H1 (cell line): ENCODE data around the gene BRI3BP. TPM values are rescaled to one million over a fixed set of nuclear protein-coding genes. Genes with fewer than 3 reads are reported as not detected.

Experiments used
- CHD1 ChIP-seq: IDR thresholded peaks from 2 replicates; pipeline ENCODE4 v1.6.1; 2012; ENCODE audit warnings: low read depth, low read length, improper control_type of control experiment
- EGR1 ChIP-seq: IDR thresholded peaks from 2 replicates; pipeline ENCODE4 v1.6.1; 2011; ENCODE audit warnings: low read depth, low read length, borderline replicate concordance
- FOSL1 ChIP-seq: IDR thresholded peaks from 2 replicates; pipeline ENCODE4 v1.6.1; 2011; ENCODE audit warnings: mild to moderate bottlenecking, low read depth, low read length, moderate library complexity; ENCODE audit not compliant: insufficient read depth
- NRF1 ChIP-seq: IDR thresholded peaks from 2 replicates; pipeline ENCODE4 v1.6.1; 2011; ENCODE audit warnings: mild to moderate bottlenecking, low read depth, low read length, improper control_type of control experiment
- SRF ChIP-seq: IDR thresholded peaks from 2 replicates; pipeline ENCODE4 v1.6.1; 2011; ENCODE audit warnings: mild to moderate bottlenecking, low read depth, low read length, moderate library complexity
- USF2 ChIP-seq: IDR thresholded peaks from 2 replicates; pipeline ENCODE4 v1.6.1; 2011; ENCODE audit warnings: low read length, improper control_type of control experiment
- polyA plus RNA-seq, 7 experiments: library from polyadenylated mRNA; depleted of rRNA in 3 of 7; stranded (reverse) in 5 of 7; unstranded in 2 of 7; fragments of >200 nt in 5 of 7; fragments of 200-250 nt in 2 of 7; gene quantifications; 1 replicate in 5 of 7; 2 replicates in 1 of 7; 4 replicates in 1 of 7; pipeline versions ENCODE4 v1.2.1 to v1.2.3, GENCODE V29; 2011 to 2013; ENCODE audit warnings: missing spikeins in 2 of 7, mixed read lengths in 2 of 7
- total RNA-seq: library from RNA; stranded (reverse); fragmentation: NEBNext Ultra II Directional; extraction: Animal tissue kit (Norgen Biotek cat#: 25700); gene quantifications from 2 replicates; pipeline ENCODE4 v1.2.1, GENCODE V29; 2021

Gene BRI3BP
- total and polyA plus RNA-seq, 2 of the 8 experiments (the other 6 are each of a cell fraction or from before 2014, with no cell fraction given): 5.4 to 14.2 TPM

GRCh38 chr12:124998705-124999104 is 5.3 kb downstream of the BRI3BP start (continued):
- no peak for TF ChIP-seq USF2
- no peak for TF ChIP-seq CHD1
- TF ChIP-seq SRF: no peak
- TF ChIP-seq NRF1: no peak
- no peak for TF ChIP-seq FOSL1
- no peak for TF ChIP-seq EGR1
